AG04450 (cell line): Measurements from ENCODE around the gene TCFL5. TPM values are rescaled to one million over a fixed set of nuclear protein-coding genes. Genes with fewer than 3 reads are reported as not detected.

ENCODE experiments used
- CTCF ChIA-PET: fragments of 300-600, 350-600 bp; formaldehyde crosslinking; extraction: SDS; loops from one replicate; lab custom pipeline; 2022; ENCODE audit warnings: antibody characterized with exemption, inconsistent platforms; lab: Charles Lee
- POLR2A ChIA-PET: fragments of 350-600 bp; formaldehyde crosslinking; extraction: SDS; loops from one replicate; lab custom pipeline; 2021; ENCODE audit warnings: antibody characterized with exemption, inconsistent platforms; lab: Yijun Ruan, JAX
- DNase-seq: peaks from one replicate; pipeline ENCODE4 v3.0.0-alpha.2; 2011; ENCODE audit warnings: low read depth, low spot score
- H3K27ac ChIP-seq: one replicate; pipeline ENCODE4 v1.5.1; 2012; ENCODE audit warnings: low read depth, low read length, control low read depth
- H3K27me3 ChIP-seq: one replicate; pipeline ENCODE4 v1.6.0; 2012; ENCODE audit warnings: low read length; ENCODE audit not compliant: control insufficient read depth, insufficient read depth
- H3K4me3 ChIP-seq: 2 replicates; pipeline ENCODE4 v1.5.1; 2011; ENCODE audit warnings: mild to moderate bottlenecking, low read depth, low read length, control low read depth
- H3K9me3 ChIP-seq: 2 replicates; pipeline ENCODE4 v1.5.1; 2012; ENCODE audit warnings: low read length; ENCODE audit not compliant: control insufficient read depth, insufficient read depth
- CTCF ChIP-seq: IDR thresholded peaks from 2 replicates; pipeline ENCODE4 v1.5.1; 2011; ENCODE audit warnings: low read depth, low read length, control low read depth, inconsistent platforms
- polyA plus RNA-seq: library from polyadenylated mRNA; depleted of rRNA; stranded (reverse); fragments of >200 nt; gene quantifications from 2 replicates; pipeline ENCODE4 v1.2.3, GENCODE V29; 2011

The TCFL5 gene
- polyA plus RNA-seq, 1 experiment: 9.9 TPM

- peak; percentile 17; the same call in 1 of the 2 replicates for TF ChIP-seq CTCF
- Histone ChIP-seq H3K4me3 (no peak overlapping the region), H3K9me3 (no peaks in the 10 kb centered on the region), H3K27ac (no peak overlapping the region), H3K27me3 (no peaks in the 10 kb centered on the region)
- no peak for DNase-seq
- POLR2A ChIA-PET: interaction anchor here (1.2 kb wide), 1 partner anchor 14 kb away, joined by 3 read pairs; no protein-coding TSS in a partner anchor
- CTCF ChIA-PET: interaction anchor here (0.6 to 4.9 kb wide), 21 partner anchors 8 to 946 kb away, joined by 3 to 40 read pairs (median 3); partner anchors contain the start of gene TCFL5
Measured at GRCh38 chr20:62899633-62900051, 38.0 kb upstream of the TCFL5 start.

- no peak for TF ChIP-seq CTCF
- CTCF ChIA-PET: interaction anchor here (0.6 to 4.9 kb wide), 18 partner anchors 9 to 947 kb away, joined by 3 to 40 read pairs (median 3); partner anchors contain the start of gene TCFL5
- POLR2A ChIA-PET: interaction anchor here (1.2 kb wide), 1 partner anchor 14 kb away, joined by 3 read pairs; no protein-coding TSS in a partner anchor
- Histone ChIP-seq H3K4me3 (no peak overlapping the region), H3K9me3 (no peaks in the 10 kb centered on the region), H3K27me3 (no peaks in the 10 kb centered on the region), H3K27ac (no peak overlapping the region)
- no peak for DNase-seq
Measured at GRCh38 chr20:62898970-62899632, 37.5 kb upstream of the TCFL5 start.

GRCh38 chr20:62898093-62898964, 36.7 kb upstream of the TCFL5 start:
- DNase-seq: no peak
- POLR2A ChIA-PET: interaction anchor here (1.2 to 1.5 kb wide), 2 partner anchors 11 to 15 kb away, joined by 3 read pairs; no protein-coding TSS in a partner anchor
- CTCF ChIA-PET: interaction anchor here (0.9 to 4.9 kb wide), 6 partner anchors 9 to 111 kb away, joined by 3 to 40 read pairs (median 6); partner anchors contain the start of gene DIDO1
- TF ChIP-seq CTCF: no peak
- Histone ChIP-seq H3K4me3 (no peak overlapping the region), H3K9me3 (no peaks in the 10 kb centered on the region), H3K27ac (no peak overlapping the region), H3K27me3 (no peaks in the 10 kb centered on the region)

GRCh38 chr20:62897666-62898065, 36.0 kb upstream of the TCFL5 start:
- no peak for TF ChIP-seq CTCF
- H3K4me3 ChIP-seq: no peak overlapping the region
- ChIA-PET POLR2A (interaction anchor here (1.5 kb wide), 1 partner anchor 10 kb away, joined by 3 read pairs; no protein-coding TSS in a partner anchor), CTCF (interaction anchor here (0.9 to 4.9 kb wide), 4 partner anchors 9 to 111 kb away, joined by 3 to 40 read pairs (median 4); partner anchors contain the start of gene DIDO1)
- H3K27me3 ChIP-seq: no peaks in the 10 kb centered on the region
- no peak for DNase-seq
- H3K27ac ChIP-seq: no peak overlapping the region
- H3K9me3 ChIP-seq: no peaks in the 10 kb centered on the region
